AG04450 (cell line): ENCODE measurements around the gene SDK1. TPM values are rescaled to one million over a fixed set of nuclear protein-coding genes. Genes with fewer than 3 reads are reported as not detected.

Experiments
- CTCF ChIA-PET: fragments of 300-600, 350-600 bp; formaldehyde crosslinking; extraction: SDS; loops from one replicate; lab custom pipeline; 2022; ENCODE audit warnings: antibody characterized with exemption, inconsistent platforms; lab: Charles Lee
- POLR2A ChIA-PET: fragments of 350-600 bp; formaldehyde crosslinking; extraction: SDS; loops from one replicate; lab custom pipeline; 2021; ENCODE audit warnings: antibody characterized with exemption, inconsistent platforms; lab: Yijun Ruan, JAX
- DNase-seq: peaks from one replicate; pipeline ENCODE4 v3.0.0-alpha.2; 2011; ENCODE audit warnings: low read depth, low spot score
- H3K27ac ChIP-seq: one replicate; pipeline ENCODE4 v1.5.1; 2012; ENCODE audit warnings: low read depth, low read length, control low read depth
- H3K27me3 ChIP-seq: one replicate; pipeline ENCODE4 v1.6.0; 2012; ENCODE audit warnings: low read length; ENCODE audit not compliant: control insufficient read depth, insufficient read depth
- H3K4me3 ChIP-seq: 2 replicates; pipeline ENCODE4 v1.5.1; 2011; ENCODE audit warnings: mild to moderate bottlenecking, low read depth, low read length, control low read depth
- H3K9me3 ChIP-seq: 2 replicates; pipeline ENCODE4 v1.5.1; 2012; ENCODE audit warnings: low read length; ENCODE audit not compliant: control insufficient read depth, insufficient read depth
- polyA plus RNA-seq: library from polyadenylated mRNA; depleted of rRNA; stranded (reverse); fragments of >200 nt; gene quantifications from 2 replicates; pipeline ENCODE4 v1.2.3, GENCODE V29; 2011
- TF ChIP-seq, protein P1 (sequence below): IDR thresholded peaks from 2 replicates; pipeline ENCODE4 v1.5.1; 2011; ENCODE audit warnings: low read depth, low read length, control low read depth, inconsistent platforms

SDK1 gene
- polyA plus RNA-seq, 1 experiment, result 2.2 TPM

DNA sequence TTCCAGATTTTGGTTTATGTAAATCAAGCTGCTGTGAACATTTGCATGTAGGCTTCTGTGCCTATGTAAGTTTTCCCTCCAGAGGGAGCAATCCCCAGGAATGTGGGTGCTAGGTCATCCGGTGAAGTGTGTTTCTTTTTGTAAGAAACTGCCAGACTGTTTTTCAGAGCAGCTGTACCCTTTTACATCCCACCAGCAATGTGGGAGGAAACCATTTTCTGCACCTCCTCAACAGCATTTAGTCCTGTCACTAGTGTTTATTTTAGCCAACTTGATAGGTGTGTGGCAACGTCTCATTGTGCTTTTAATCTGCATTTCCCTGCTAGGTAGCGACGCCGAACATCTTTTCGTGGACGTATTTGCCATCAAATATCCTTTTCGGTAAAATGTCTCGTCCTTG, 985.3 kb downstream of the SDK1 start:
- TF ChIP-seq, protein P1, sequence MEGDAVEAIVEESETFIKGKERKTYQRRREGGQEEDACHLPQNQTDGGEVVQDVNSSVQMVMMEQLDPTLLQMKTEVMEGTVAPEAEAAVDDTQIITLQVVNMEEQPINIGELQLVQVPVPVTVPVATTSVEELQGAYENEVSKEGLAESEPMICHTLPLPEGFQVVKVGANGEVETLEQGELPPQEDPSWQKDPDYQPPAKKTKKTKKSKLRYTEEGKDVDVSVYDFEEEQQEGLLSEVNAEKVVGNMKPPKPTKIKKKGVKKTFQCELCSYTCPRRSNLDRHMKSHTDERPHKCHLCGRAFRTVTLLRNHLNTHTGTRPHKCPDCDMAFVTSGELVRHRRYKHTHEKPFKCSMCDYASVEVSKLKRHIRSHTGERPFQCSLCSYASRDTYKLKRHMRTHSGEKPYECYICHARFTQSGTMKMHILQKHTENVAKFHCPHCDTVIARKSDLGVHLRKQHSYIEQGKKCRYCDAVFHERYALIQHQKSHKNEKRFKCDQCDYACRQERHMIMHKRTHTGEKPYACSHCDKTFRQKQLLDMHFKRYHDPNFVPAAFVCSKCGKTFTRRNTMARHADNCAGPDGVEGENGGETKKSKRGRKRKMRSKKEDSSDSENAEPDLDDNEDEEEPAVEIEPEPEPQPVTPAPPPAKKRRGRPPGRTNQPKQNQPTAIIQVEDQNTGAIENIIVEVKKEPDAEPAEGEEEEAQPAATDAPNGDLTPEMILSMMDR, result no peak
- CTCF ChIA-PET, result no interaction called here
- H3K4me3 ChIP-seq, result no peak overlapping the region
- H3K27ac ChIP-seq, result no peak overlapping the region
- no peak for DNase-seq
- POLR2A ChIA-PET, result no interaction called here
- peaks cover 39% of the 10 kb centered on the region for H3K9me3 ChIP-seq
- no peaks in the 10 kb centered on the region for H3K27me3 ChIP-seq

DNA sequence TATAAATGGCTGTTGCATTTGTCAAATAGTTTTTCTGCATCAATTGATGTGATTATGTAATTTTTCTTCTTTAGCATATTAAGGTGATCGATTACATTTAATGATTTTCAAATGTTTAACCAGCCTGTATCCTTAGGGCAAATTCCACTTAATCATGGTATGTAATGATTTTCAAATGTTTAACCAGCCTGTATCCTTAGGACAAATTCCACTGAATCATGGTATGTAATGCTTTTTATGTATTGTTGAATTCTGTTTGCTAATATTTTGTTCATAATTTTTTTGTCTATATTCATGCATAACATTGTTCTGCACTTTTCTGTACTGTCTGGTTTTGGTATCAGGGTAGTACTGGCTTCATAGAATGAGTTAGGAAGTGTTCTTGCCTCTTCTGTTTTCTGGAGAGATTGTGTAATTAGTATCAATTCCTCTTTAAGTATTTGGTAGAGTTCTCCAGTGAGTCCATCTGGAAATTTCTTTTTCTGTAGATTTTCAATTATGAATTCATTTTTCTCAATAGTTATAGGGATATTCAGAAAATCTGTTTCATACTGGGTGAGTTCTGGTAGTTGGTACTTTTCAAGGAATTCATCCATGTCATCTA, 987.8 kb downstream of the SDK1 start:
- Histone ChIP-seq H3K9me3 (peaks cover 26% of the 10 kb centered on the region), H3K27me3 (no peaks in the 10 kb centered on the region), H3K4me3 (no peak overlapping the region), H3K27ac (no peak overlapping the region)
- no peak for DNase-seq
- POLR2A ChIA-PET, result no interaction called here
- CTCF ChIA-PET, result no interaction called here
- TF ChIP-seq, protein P1, result no peak

DNA sequence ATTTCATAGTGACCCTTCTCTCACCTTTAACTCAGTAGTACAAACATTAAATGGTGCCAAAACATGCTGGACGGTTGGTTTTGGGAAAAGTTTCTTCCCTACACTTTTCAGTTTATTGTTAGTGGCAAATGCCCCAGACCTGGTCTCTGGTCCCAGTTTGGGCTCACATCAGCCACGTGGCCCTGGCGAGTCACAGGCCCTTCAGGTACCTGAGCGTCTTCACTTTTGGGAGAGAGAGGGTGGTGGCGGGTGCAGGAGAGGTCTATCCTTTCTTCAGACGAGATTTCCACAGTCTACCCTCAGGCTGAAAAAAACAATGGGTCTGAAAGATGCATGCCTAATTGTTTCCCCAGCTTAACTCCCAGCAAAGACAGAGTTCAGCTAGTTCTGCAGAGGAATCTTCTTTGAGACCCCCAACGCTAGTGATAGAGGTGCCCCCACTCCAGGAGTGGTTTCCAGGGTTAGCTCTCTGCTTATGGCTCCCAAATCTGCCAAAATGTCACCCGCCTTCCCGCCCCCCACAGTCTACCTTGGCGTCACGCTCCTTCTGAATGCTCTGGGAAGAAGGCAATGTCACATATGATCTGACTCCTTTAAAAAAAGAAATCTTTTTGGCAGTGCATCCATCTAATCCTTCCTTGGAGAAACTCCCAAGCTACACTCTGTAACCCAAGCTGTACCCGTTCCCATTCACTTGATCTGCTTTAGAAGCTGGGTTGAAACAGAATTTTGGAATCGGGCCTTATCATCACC, 996.3 kb downstream of the SDK1 start:
- CTCF ChIA-PET, result interaction anchor here (0.6 kb wide), 1 partner anchor 318 kb away, joined by 6 read pairs; no protein-coding TSS in a partner anchor
- DNase-seq, result no peak
- H3K4me3 ChIP-seq, result no peak overlapping the region
- TF ChIP-seq, protein P1, result no peak
- H3K27me3 ChIP-seq, result no peaks in the 10 kb centered on the region
- peaks cover 59% of the 10 kb centered on the region for H3K9me3 ChIP-seq
- POLR2A ChIA-PET, result no interaction called here
- H3K27ac ChIP-seq, result no peak overlapping the region

DNA sequence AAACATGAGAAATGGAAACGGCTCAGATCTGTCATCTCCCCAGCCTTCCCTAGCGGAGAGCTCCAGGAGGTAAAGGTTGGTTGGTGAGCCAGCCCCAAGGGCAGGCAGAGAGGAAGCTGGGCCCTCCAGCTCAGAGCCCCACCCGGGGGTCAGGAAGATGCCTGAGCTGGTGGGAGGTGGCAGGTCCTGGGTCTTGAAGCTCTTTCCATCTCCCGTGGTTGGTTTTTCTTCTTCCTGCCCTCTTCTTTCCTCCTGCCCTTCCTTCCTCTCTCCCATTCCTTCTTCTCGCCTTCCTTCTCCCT, 996.8 kb downstream of the SDK1 start:
- DNase-seq, result no peak
- H3K9me3 ChIP-seq, result peaks cover 62% of the 10 kb centered on the region
- ChIA-PET POLR2A (no interaction called here), CTCF (no interaction called here)
- H3K27ac ChIP-seq, result no peak overlapping the region
- H3K27me3 ChIP-seq, result no peaks in the 10 kb centered on the region
- TF ChIP-seq, protein P1, result no peak
- H3K4me3 ChIP-seq, result no peak overlapping the region

DNA sequence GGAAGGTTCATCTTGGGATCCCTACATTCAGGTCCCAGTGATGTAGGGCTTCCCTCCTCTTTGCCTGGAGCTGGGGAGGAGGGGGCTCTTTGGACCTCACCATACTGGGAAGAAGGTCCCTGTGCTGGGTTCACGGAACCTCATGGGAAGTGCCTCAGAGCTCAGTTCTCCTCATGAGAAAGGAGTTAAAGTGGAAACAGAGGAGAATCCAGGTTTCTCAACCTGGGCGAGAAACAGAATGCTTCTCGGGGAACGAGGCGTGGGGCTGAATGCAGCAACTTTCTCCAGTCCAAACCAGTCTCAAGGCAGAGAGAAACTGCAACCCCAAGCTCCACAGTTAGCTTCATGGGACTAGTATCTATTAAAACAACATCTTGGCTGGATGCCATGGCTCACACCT, 998.4 kb downstream of the SDK1 start:
- ChIA-PET POLR2A (no interaction called here), CTCF (no interaction called here)
- peaks cover 72% of the 10 kb centered on the region for H3K9me3 ChIP-seq

More for the DNA sequence above, 998.4 kb downstream of the SDK1 start:
- Histone ChIP-seq H3K4me3 (no peak overlapping the region), H3K27me3 (no peaks in the 10 kb centered on the region), H3K27ac (no peak overlapping the region)
- TF ChIP-seq, protein P1, result no peak
- DNase-seq, result no peak
